ENCODE data around the gene DPEP2. TPM values are rescaled to one million over a fixed set of nuclear protein-coding genes. Genes with fewer than 3 reads are reported as not detected.
A peak's percentile ranks its signal among the peaks of the same experiment; 100 is the strongest.

Gene DPEP2
- total RNA-seq, 1 experiment from 2014 or later, result not detected

DNA sequence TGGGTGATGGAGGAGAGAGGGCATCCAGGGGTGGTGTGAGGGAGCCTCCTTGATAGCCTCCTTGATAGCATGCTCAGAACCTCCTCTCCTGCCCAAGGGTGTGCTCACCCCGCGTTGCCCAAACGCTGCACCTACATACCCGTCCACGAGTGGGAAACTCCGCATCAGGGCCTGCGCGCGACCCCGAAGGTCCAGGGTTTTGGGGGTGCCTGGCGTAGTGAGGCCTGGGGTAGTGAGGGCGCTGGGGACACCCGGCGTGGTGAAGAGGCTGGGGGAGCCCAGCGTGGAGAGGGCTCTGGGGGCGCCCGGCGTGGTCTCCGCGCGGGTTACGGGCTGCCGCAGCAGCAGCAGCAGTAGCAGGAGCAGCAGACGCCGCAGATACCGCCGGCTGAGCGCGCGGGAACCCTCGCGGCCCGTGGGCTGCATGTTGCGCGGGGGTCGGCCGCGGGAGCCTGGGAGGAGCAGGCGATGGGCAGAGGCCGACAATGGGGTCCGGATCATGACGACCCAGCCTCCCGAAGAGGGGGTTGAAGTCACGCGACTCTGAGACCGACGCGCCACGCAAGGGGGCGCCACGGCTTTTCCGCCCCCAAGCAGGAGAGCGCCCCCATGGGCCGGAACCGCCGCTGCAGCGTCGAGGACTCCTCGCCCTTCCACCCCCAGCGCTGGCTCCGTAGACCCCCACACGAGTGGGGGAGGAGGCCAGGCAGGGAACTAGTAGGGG is 19.2 kb downstream of the DPEP2 start, which contains the start of gene DPEP3:
Gene DPEP3, minus strand, starts transcription at position 545 of the 724 bp plus-strand sequence. Its CDS starts 119 bp downstream, at position 426.
- no peak for ATAC-seq
- Histone ChIP-seq H3K4me3 (replicated peaks in 1 of 2; ENCODE audit: low read depth in 1 of 2, low read length in 2 of 2) (no peak within 1 kb of the TSS), H3K9ac (ENCODE audit: low read length) (no peak within 1 kb of the TSS), H3K9me3 (ENCODE audit: control insufficient read depth in 1 of 2, insufficient read depth in 1 of 2, low read depth in 1 of 2, low read length in 2 of 2) (no peaks in the 10 kb centered on the region), H3K4me1 (ENCODE audit: control insufficient read depth in 1 of 2, insufficient read depth in 2 of 2, low read length in 2 of 2) (no peaks in the 10 kb centered on the region), H3K27ac (ENCODE audit: low read depth, low read length) (no peak within 1 kb of the TSS), H4K20me1 (ENCODE audit: insufficient read depth) (no peaks in the 10 kb centered on the region), H3K36me3 (ENCODE audit: control insufficient read depth in 1 of 2, insufficient read depth in 2 of 2, low read length in 2 of 2) (no peaks in the 10 kb centered on the region), H3K27me3 (ENCODE audit: insufficient read depth, low read length) (no peaks in the 10 kb centered on the region), H2AFZ (ENCODE audit: low read depth, low read length, poor library complexity, severe bottlenecking) (no peak within 1 kb of the TSS), H3K79me2 (ENCODE audit: insufficient read depth, low read length) (no peaks in the 10 kb centered on the region), H3K9me2 (ENCODE audit: insufficient read depth) (no peaks in the 10 kb centered on the region), H3K4me2 (ENCODE audit: low read length) (no peak within 1 kb of the TSS)
- BruUV-seq (replicated peaks), result no TSS peak
- TF ChIP-seq SIN3A (IDR thresholded peaks at IDR 0.05; ENCODE audit: low read depth), result no peak
- TF ChIP-seq, protein P1, sequence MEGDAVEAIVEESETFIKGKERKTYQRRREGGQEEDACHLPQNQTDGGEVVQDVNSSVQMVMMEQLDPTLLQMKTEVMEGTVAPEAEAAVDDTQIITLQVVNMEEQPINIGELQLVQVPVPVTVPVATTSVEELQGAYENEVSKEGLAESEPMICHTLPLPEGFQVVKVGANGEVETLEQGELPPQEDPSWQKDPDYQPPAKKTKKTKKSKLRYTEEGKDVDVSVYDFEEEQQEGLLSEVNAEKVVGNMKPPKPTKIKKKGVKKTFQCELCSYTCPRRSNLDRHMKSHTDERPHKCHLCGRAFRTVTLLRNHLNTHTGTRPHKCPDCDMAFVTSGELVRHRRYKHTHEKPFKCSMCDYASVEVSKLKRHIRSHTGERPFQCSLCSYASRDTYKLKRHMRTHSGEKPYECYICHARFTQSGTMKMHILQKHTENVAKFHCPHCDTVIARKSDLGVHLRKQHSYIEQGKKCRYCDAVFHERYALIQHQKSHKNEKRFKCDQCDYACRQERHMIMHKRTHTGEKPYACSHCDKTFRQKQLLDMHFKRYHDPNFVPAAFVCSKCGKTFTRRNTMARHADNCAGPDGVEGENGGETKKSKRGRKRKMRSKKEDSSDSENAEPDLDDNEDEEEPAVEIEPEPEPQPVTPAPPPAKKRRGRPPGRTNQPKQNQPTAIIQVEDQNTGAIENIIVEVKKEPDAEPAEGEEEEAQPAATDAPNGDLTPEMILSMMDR (IDR thresholded peaks at IDR 0.05 in 2 of 3, conservative IDR thresholded peaks at IDR 0.05 in 1 of 3; ENCODE audit: borderline replicate concordance in 1 of 3, insufficient read depth in 1 of 3, low read depth in 2 of 3, low read length in 2 of 3), result peak in 2 of 3 experiments; percentile 6 to 24; a peak in 1 of 6 replicates
- DNase-seq (ENCODE audit: low read depth, low spot score), result no peak
- CTCF ChIA-PET, result interaction anchor here (1.4 kb wide), 1 partner anchor 18 kb away, joined by 4 read pairs; the partner anchor contains the start of gene DPEP2
- POLR2A ChIA-PET, result no interaction called here
- intact Hi-C loops (cut with micrococcal nuclease), result no loop called here
- RAD21 ChIA-PET (ENCODE audit: low non-redundant PET in 1 of 2, low total read pairs in 2 of 2, uncharacterized antibody in 2 of 2, unreplicated experiment in 2 of 2), result no interaction called here

DNA sequence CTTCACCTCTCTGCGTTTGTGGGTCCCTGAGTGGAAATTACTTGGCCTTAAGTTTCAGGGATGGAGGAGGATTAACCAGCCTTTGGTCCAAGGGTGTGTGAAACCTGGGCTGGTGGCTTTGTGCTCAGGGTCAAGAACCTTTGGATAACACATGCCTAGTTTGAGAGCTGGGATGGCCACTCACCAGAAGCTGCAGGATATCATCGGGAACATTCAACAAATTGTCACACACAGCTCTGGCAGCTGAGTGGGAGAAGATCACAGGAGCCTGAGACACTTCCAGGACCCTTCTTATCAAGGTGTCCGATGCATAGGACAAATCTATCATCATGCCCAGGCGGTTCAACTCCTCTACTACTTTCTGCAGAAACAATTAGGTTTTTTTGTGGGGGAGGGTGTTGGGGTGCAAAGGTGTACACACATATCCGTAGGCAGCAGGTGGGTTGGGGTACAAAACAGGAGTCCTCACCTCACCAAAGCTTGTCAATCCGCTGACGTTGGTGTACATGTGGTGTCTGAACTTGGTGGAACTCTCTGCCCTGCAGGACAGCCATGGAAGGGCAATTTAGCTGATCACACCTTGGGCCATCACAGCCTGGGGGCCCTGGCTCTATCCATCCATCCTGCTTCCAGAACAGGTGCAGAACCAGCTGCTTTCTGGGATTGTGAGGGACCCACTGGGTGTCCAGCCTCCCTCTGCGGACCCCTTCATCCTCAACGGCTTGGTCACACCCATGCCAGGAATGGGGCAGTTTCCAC is 21.6 kb downstream of the DPEP2 start:
- ChIA-PET RAD21 (ENCODE audit: low non-redundant PET in 1 of 2, low total read pairs in 2 of 2, uncharacterized antibody in 2 of 2, unreplicated experiment in 2 of 2) (no interaction called here), CTCF (no interaction called here), POLR2A (no interaction called here)
- DNase-seq (ENCODE audit: low read depth, low spot score) (no peak), ATAC-seq (peak; percentile 57)
- Histone ChIP-seq H3K9me3 (ENCODE audit: control insufficient read depth in 1 of 2, insufficient read depth in 1 of 2, low read depth in 1 of 2, low read length in 2 of 2) (no peaks in the 10 kb centered on the region), H3K9me2 (ENCODE audit: insufficient read depth) (no peaks in the 10 kb centered on the region), H3K36me3 (ENCODE audit: control insufficient read depth in 1 of 2, insufficient read depth in 2 of 2, low read length in 2 of 2) (no peaks in the 10 kb centered on the region), H4K20me1 (ENCODE audit: insufficient read depth) (no peaks in the 10 kb centered on the region), H3K9ac (ENCODE audit: low read length) (no peak overlapping the region), H3K27ac (ENCODE audit: low read depth, low read length) (no peak overlapping the region), H3K79me2 (ENCODE audit: insufficient read depth, low read length) (no peaks in the 10 kb centered on the region), H3K27me3 (ENCODE audit: insufficient read depth, low read length) (no peaks in the 10 kb centered on the region), H3K4me3 (replicated peaks in 1 of 2; ENCODE audit: low read depth in 1 of 2, low read length in 2 of 2) (no peak overlapping the region), H2AFZ (ENCODE audit: low read depth, low read length, poor library complexity, severe bottlenecking) (no peak overlapping the region), H3K4me1 (ENCODE audit: control insufficient read depth in 1 of 2, insufficient read depth in 2 of 2, low read length in 2 of 2) (no peaks in the 10 kb centered on the region), H3K4me2 (ENCODE audit: low read length) (no peak overlapping the region)
- BruUV-seq (replicated peaks), result no TSS peak
- intact Hi-C loops (cut with micrococcal nuclease), result no loop called here
- TF ChIP-seq YY1 (IDR thresholded peaks at IDR 0.05; ENCODE audit: extremely low read depth, insufficient replicate concordance, low read depth, low read length), result no peak
- TF ChIP-seq TCF7L2 (IDR thresholded peaks at IDR 0.05; ENCODE audit: borderline replicate concordance, extremely low read depth, insufficient read depth, insufficient read length), result no peak
- no peak for TF ChIP-seq EZH2phosphoT487 (IDR thresholded peaks at IDR 0.05; ENCODE audit: borderline replicate concordance)
- TF ChIP-seq RAD21 (IDR thresholded peaks at IDR 0.05; ENCODE audit: low read depth), result no peak
